ENCODE data around the gene DLEU7. TPM values are rescaled to one million over a fixed set of nuclear protein-coding genes. Genes with fewer than 3 reads are reported as not detected.

The DLEU7 gene
- total and polyA plus RNA-seq, 10 of the 15 experiments (the other 5 are each of a cell fraction or from before 2014, with no cell fraction given) = not detected

- Histone ChIP-seq H3K36me3 (ENCODE audit: control insufficient read depth in 2 of 2, insufficient read depth in 2 of 2, low read length in 1 of 2) (no peaks in the 10 kb centered on the region), H3K4me2 (ENCODE audit: control insufficient read depth, insufficient read depth) (no peak overlapping the region), H3K79me2 (ENCODE audit: control insufficient read depth, insufficient read depth, low read length) (no peaks in the 10 kb centered on the region), H3K27ac (ENCODE audit: control insufficient read depth, insufficient read depth) (no peak overlapping the region), H4K20me1 (ENCODE audit: control insufficient read depth, insufficient read depth) (no peaks in the 10 kb centered on the region), H3K4me3 (no peak overlapping the region), H3K9me3 (replicated peaks; ENCODE audit: control insufficient read depth, insufficient read depth, low read length) (no peaks in the 10 kb centered on the region; the same call in 1 of the 3 replicates), H3K4me1 (ENCODE audit: control insufficient read depth, insufficient read depth, low read length) (no peaks in the 10 kb centered on the region), H3K27me3 (replicated peaks in 1 of 2; ENCODE audit: control insufficient read depth in 2 of 2, insufficient read depth in 2 of 2, low read length in 1 of 2) (no peaks in the 10 kb centered on the region), H3K9ac (ENCODE audit: control insufficient read depth, insufficient read depth, low read length) (no peak overlapping the region), H2AFZ (ENCODE audit: control insufficient read depth, low read depth, low read length) (no peak overlapping the region)
- ATAC-seq (no peak), DNase-seq (ENCODE audit: low read depth, low spot score) (no peak), FAIRE-seq (no peak)
- no TSS peak for BruUV-seq (replicated peaks)
- SMC1A ChIA-PET (ENCODE audit: uncharacterized antibody, unreplicated experiment) = no interaction called here
- intact Hi-C loops (cut with micrococcal nuclease; ENCODE audit: unreplicated experiment) (no loop called here), in situ Hi-C loops (cut with MboI) (no loop called here)
- WGBS (ENCODE audit: insufficient coverage, insufficient replicate concordance, low lambda C conversion rate, missing lambda C conversion rate) = 64% methylated on average over 2 of the region's 2 CpGs
- RAD21 ChIA-PET (ENCODE audit: unreplicated experiment) = no interaction called here
- POLR2A ChIA-PET = no interaction called here
- TF ChIP-seq FOS (IDR thresholded peaks at IDR 0.05; ENCODE audit: borderline replicate concordance, extremely low read depth, insufficient read length) (no peak), EZH2 (IDR thresholded peaks at IDR 0.05; ENCODE audit: borderline replicate concordance, control insufficient read depth, low read depth, low read length) (no peak), IKZF2 (IDR thresholded peaks at IDR 0.05) (no peak), MEF2B (IDR thresholded peaks at IDR 0.05; ENCODE audit: partially characterized antibody, poor library complexity, severe bottlenecking) (no peak), RAD21 (IDR thresholded peaks at IDR 0.05; ENCODE audit: insufficient read depth, low read depth, low read length) (no peak), STAT3 (IDR thresholded peaks at IDR 0.05; ENCODE audit: low read depth, low read length) (no peak), ZNF384 (IDR thresholded peaks at IDR 0.05; ENCODE audit: borderline replicate concordance, low read depth, low read length) (no peak), ASH2L (IDR thresholded peaks at IDR 0.05; ENCODE audit: borderline replicate concordance, low read depth) (no peak)
- CTCF ChIA-PET = no interaction called here
Measured at GRCh38 chr13:50855681-50856080, 12.2 kb upstream of the DLEU7 start.

DNA sequence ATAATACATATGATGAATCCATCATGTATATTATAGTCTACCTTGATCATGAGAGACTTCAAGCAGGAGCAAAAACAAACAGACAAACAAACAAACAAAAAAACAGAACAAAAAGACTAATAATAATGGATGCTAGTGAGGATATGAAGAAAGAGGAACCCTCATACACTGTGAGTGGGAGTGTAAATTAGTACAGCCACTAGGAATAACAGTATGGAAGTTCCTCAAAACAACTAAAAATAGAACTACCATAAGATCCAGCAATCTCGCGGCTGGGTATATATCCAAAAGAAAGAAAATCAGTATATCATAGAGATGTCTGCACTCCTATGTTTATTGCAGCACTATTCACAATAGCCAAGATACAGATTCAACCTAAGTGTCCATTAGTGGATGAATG, 7.0 kb upstream of the DLEU7 start:
- FAIRE-seq = no peak
- no peak for DNase-seq (ENCODE audit: low read depth, low spot score)
- Histone ChIP-seq H3K9me3 (replicated peaks; ENCODE audit: control insufficient read depth, insufficient read depth, low read length) (no peaks in the 10 kb centered on the region), H3K27me3 (replicated peaks in 1 of 2; ENCODE audit: control insufficient read depth in 2 of 2, insufficient read depth in 2 of 2, low read length in 1 of 2) (no peaks in the 10 kb centered on the region), H3K4me2 (ENCODE audit: control insufficient read depth, insufficient read depth) (no peak overlapping the region), H3K4me3 (no peak overlapping the region), H3K4me1 (ENCODE audit: control insufficient read depth, insufficient read depth, low read length) (peaks cover 9% of the 10 kb centered on the region), H3K36me3 (ENCODE audit: control insufficient read depth in 2 of 2, insufficient read depth in 2 of 2, low read length in 1 of 2) (no peaks in the 10 kb centered on the region), H3K27ac (ENCODE audit: control insufficient read depth, insufficient read depth) (no peak overlapping the region), H2AFZ (ENCODE audit: control insufficient read depth, low read depth, low read length) (no peak overlapping the region), H4K20me1 (ENCODE audit: control insufficient read depth, insufficient read depth) (no peaks in the 10 kb centered on the region), H3K79me2 (ENCODE audit: control insufficient read depth, insufficient read depth, low read length) (no peaks in the 10 kb centered on the region), H3K9ac (ENCODE audit: control insufficient read depth, insufficient read depth, low read length) (no peak overlapping the region)
- no peak for ATAC-seq
- CTCF ChIA-PET = no interaction called here
- TF ChIP-seq PAX5 (IDR thresholded peaks at IDR 0.05; ENCODE audit: borderline replicate concordance, low read depth, low read length) = no peak
- no peak for TF ChIP-seq CUX1 (IDR thresholded peaks at IDR 0.05; ENCODE audit: insufficient replicate concordance, low read depth, low read length)
- TF ChIP-seq NFYB (IDR thresholded peaks at IDR 0.05; ENCODE audit: insufficient read depth, low read depth, low read length) = no peak
- no peak for TF ChIP-seq CREB1 (IDR thresholded peaks at IDR 0.05; ENCODE audit: low read depth)
- POLR2A ChIA-PET = no interaction called here
- RAD21 ChIA-PET (ENCODE audit: unreplicated experiment) = no interaction called here
- no TSS peak for BruUV-seq (replicated peaks)
- intact Hi-C loops (cut with micrococcal nuclease; ENCODE audit: unreplicated experiment) (no loop called here), in situ Hi-C loops (cut with MboI) (no loop called here)
- SMC1A ChIA-PET (ENCODE audit: uncharacterized antibody, unreplicated experiment) = no interaction called here
- 55% methylated on average over 2 of the region's 2 CpGs for WGBS (ENCODE audit: insufficient coverage, insufficient replicate concordance, low lambda C conversion rate, missing lambda C conversion rate)

Data from GM12878 (cell line).